Stomach (tissue), 4 donors: ENCODE results near the gene PAK6.

ENCODE experiments used
- EP300 ChIP-seq: sonication (generic); formaldehyde crosslinking; IDR thresholded peaks from one replicate; pipeline ENCODE4 v1.6.1; 2017; ENCODE audit warnings: antibody characterized with exemption
- POLR2A ChIP-seq, 4 donors: fragments of 450-650 bp; IDR thresholded peaks; one replicate each; pipeline ENCODE4 v1.6.1; 2016; ENCODE audit warnings: antibody characterized with exemption in 4 of 4, control low read depth in 2 of 4, mild to moderate bottlenecking in 1 of 4, moderate library complexity in 1 of 4
- POLR2AphosphoS5 ChIP-seq, 3 donors: sonication (generic); formaldehyde crosslinking; IDR thresholded peaks; one replicate each; pipeline ENCODE4 v1.6.1; 2016; ENCODE audit warnings: antibody characterized with exemption in 3 of 3
- TF ChIP-seq, protein P1 (sequence below), 7 experiments: fragments of 450-650 bp in 4 of 7; fragments of 200-600 bp in 3 of 7; sonication (generic) in 3 of 7; IDR thresholded peaks; one replicate each; pipeline ENCODE4 v1.5.1; 2016 to 2019; ENCODE audit warnings: antibody characterized with exemption in 7 of 7, control low read depth in 2 of 7, mild to moderate bottlenecking in 1 of 7

DNA sequence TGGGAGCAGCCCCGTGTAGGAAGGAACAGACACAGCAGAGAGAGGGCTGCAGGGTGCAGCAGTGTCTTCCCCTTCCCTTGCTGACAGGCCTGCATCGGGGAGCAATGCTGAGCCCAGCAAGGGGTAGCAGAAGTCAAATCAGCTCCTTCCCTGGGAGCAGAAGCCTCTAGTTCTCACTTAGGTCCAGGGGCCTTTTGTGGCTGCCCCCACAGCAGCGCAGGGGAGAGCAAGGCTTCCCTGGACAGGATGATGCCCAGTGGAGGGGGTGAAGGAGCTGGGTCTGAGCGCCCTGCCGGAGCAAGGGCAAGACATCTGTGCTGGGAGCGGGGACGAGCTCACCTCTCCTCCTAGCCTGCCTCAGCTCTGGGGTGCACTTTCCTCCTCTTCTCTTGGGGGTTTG is 68.0 kb downstream of the PAK6 start:
- TF ChIP-seq POLR2A (IDR thresholded peaks at IDR 0.05) (no peak), EP300 (no peak), POLR2AphosphoS5 (IDR thresholded peaks at IDR 0.05) (no peak)
- TF ChIP-seq, protein P1, sequence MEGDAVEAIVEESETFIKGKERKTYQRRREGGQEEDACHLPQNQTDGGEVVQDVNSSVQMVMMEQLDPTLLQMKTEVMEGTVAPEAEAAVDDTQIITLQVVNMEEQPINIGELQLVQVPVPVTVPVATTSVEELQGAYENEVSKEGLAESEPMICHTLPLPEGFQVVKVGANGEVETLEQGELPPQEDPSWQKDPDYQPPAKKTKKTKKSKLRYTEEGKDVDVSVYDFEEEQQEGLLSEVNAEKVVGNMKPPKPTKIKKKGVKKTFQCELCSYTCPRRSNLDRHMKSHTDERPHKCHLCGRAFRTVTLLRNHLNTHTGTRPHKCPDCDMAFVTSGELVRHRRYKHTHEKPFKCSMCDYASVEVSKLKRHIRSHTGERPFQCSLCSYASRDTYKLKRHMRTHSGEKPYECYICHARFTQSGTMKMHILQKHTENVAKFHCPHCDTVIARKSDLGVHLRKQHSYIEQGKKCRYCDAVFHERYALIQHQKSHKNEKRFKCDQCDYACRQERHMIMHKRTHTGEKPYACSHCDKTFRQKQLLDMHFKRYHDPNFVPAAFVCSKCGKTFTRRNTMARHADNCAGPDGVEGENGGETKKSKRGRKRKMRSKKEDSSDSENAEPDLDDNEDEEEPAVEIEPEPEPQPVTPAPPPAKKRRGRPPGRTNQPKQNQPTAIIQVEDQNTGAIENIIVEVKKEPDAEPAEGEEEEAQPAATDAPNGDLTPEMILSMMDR (IDR thresholded peaks at IDR 0.05), result no peak
